Neural progenitor cell (in vitro differentiated cells): ENCODE results near the gene DRAXIN.
A peak's percentile ranks its signal among the peaks of the same experiment; 100 is the strongest.

Experiments
- CTCF ChIP-seq: fragments of 200-600 bp; sonication (generic); IDR thresholded peaks from 2 replicates; pipeline ENCODE4 v1.5.1; 2017; ENCODE audit warnings: antibody characterized with exemption, mild to moderate bottlenecking
- EZH2 ChIP-seq: fragments of 200-600 bp; sonication (generic); IDR thresholded peaks from 2 replicates; pipeline ENCODE4 v1.6.1; 2017; ENCODE audit warnings: antibody characterized with exemption, mild to moderate bottlenecking, moderate library complexity
- EZH2phosphoT487 ChIP-seq: fragments of 200-600 bp; sonication (generic); IDR thresholded peaks from 2 replicates; pipeline ENCODE4 v1.6.1; 2017; ENCODE audit warnings: antibody characterized with exemption

GRCh38 chr1:11654939-11655808 lies 36.3 kb upstream of the DRAXIN start:
- TF ChIP-seq CTCF (peak; percentile 5), EZH2phosphoT487 (no peak), EZH2 (no peak)
